K562 (cell line): ENCODE data around the gene PDE6B. TPM values are rescaled to one million over a fixed set of nuclear protein-coding genes. Genes with fewer than 3 reads are reported as not detected.
A peak's percentile ranks its signal among the peaks of the same experiment; 100 is the strongest.

ENCODE experiments used
- ATAC-seq: fragments of 200-7000 bp; cut with Tn5 transposase; 3 replicates; pipeline ENCODE4 v1.9.1; 2020; ENCODE audit warnings: moderate library complexity
- BruUV-seq: library from RNA; stranded (reverse); fragments of 400-500 nt; replicated peaks from 2 replicates; lab custom pipeline; 2021; lab: Mats Ljungman, UMichigan
- CTCF ChIA-PET: fragments of 300-600 bp; formaldehyde crosslinking; extraction: SDS; loops from one replicate; lab custom pipeline; 2021; ENCODE audit warnings: low intra/inter-chr PET ratio; lab: Yijun Ruan, JAX
- POLR2A ChIA-PET: fragments of 300-600, 350-650 bp; sonication (Branson Sonifier 250); formaldehyde crosslinking; extraction: SDS; loops from one replicate; lab custom pipeline; 2021; ENCODE audit warnings: antibody characterized with exemption, inconsistent platforms; lab: Yijun Ruan, JAX
- DNase-seq, 4 experiments: peaks; one replicate each; pipeline versions ENCODE4 v3.0.0 to v3.0.0-alpha.2; 2011 to 2018; ENCODE audit warnings: low spot score in 3 of 4, mixed read lengths in 3 of 4; ENCODE audit errors: extremely low read depth in 1 of 4
- FAIRE-seq: peaks from 2 replicates; lab custom pipeline; 2011; peaks lifted over from hg19 to GRCh38; lab: Jason Lieb, UNC
- H2AFZ ChIP-seq: 2 replicates; pipeline ENCODE4 v1.6.0; 2011; ENCODE audit warnings: low read depth, low read length, control low read depth, inconsistent platforms
- H3K27ac ChIP-seq: fragments of 200-600 bp; 3 replicates; pipeline ENCODE4 v1.8.0; 2011; ENCODE audit warnings: low read depth, mild to moderate bottlenecking, control low read depth, inconsistent platforms, low read length, moderate library complexity, mixed read lengths; ENCODE audit errors: extremely low read depth
- H3K27me3 ChIP-seq, 2 experiments: fragments of 300-600 bp in 1 of 2; 2 replicates in 1 of 2; 3 replicates in 1 of 2; pipeline versions ENCODE4 v1.6.0 to v1.8.0; 2011; ENCODE audit warnings: inconsistent platforms in 2 of 2, low read length in 2 of 2, mild to moderate bottlenecking in 1 of 2, mixed read lengths in 1 of 2, moderate library complexity in 1 of 2; ENCODE audit not compliant: control insufficient read depth in 2 of 2, insufficient read depth in 2 of 2
- H3K36me3 ChIP-seq: fragments of 300-600 bp; 3 replicates; pipeline ENCODE4 v1.8.0; 2011; ENCODE audit warnings: mild to moderate bottlenecking, low read length, inconsistent platforms; ENCODE audit not compliant: control insufficient read depth, insufficient read depth
- H3K4me1 ChIP-seq, 2 experiments: fragments of 200-600 bp in 1 of 2; replicated peaks in 1 of 2; 2 replicates in 1 of 2; 3 replicates in 1 of 2; pipeline versions ENCODE4 v1.5.1 to v1.8.0; 2011; ENCODE audit warnings: inconsistent platforms in 2 of 2, low read length in 2 of 2, mild to moderate bottlenecking in 1 of 2, mixed read lengths in 1 of 2, moderate library complexity in 1 of 2; ENCODE audit not compliant: control insufficient read depth in 2 of 2, insufficient read depth in 2 of 2
- H3K4me2 ChIP-seq: 2 replicates; pipeline ENCODE4 v1.6.1; 2011; ENCODE audit warnings: low read length, control low read depth, inconsistent platforms, mixed read lengths; ENCODE audit not compliant: insufficient read depth
- H3K4me3 ChIP-seq: fragments of 200-600 bp; sonication (generic), shearing (Covaris generic); 2 replicates; pipeline ENCODE4 v1.5.1; 2016; ENCODE audit warnings: control low read depth, inconsistent platforms
- H3K79me2 ChIP-seq: fragments of 200-600 bp; 3 replicates; pipeline ENCODE4 v1.8.0; 2011; ENCODE audit warnings: low read length, inconsistent platforms; ENCODE audit not compliant: control insufficient read depth, insufficient read depth
- H3K9ac ChIP-seq, 2 experiments: 2 replicates each; pipeline versions ENCODE4 v1.6.0 to v1.6.1; 2011; ENCODE audit warnings: low read depth in 2 of 2, low read length in 2 of 2, control low read depth in 1 of 2, inconsistent platforms in 1 of 2, mild to moderate bottlenecking in 1 of 2, mixed read lengths in 1 of 2; ENCODE audit not compliant: insufficient read depth in 1 of 2
- H3K9me1 ChIP-seq: one replicate; pipeline ENCODE4 v1.6.0; 2011; ENCODE audit warnings: inconsistent platforms, mild to moderate bottlenecking, low read length, moderate library complexity; ENCODE audit not compliant: control insufficient read depth, insufficient read depth
- H3K9me3 ChIP-seq: replicated peaks from 2 replicates; pipeline ENCODE4 v1.5.1; 2011; ENCODE audit warnings: low read depth, low read length, inconsistent platforms; ENCODE audit not compliant: control insufficient read depth, insufficient read depth
- H4K20me1 ChIP-seq: replicated peaks from 2 replicates; pipeline ENCODE4 v1.6.1; 2011; ENCODE audit warnings: low read length, inconsistent platforms, mixed read lengths; ENCODE audit not compliant: control insufficient read depth, insufficient read depth
- E2F6 ChIP-seq, 2 experiments: IDR thresholded peaks; 2 replicates each; pipeline ENCODE4 v1.6.1; 2011; ENCODE audit warnings: borderline replicate concordance in 1 of 2, control low read depth in 1 of 2, low read depth in 1 of 2, low read length in 1 of 2, mild to moderate bottlenecking in 1 of 2, mixed read lengths in 1 of 2, moderate library complexity in 1 of 2; ENCODE audit not compliant: insufficient read depth in 1 of 2, insufficient read length in 1 of 2, poor library complexity in 1 of 2, severe bottlenecking in 1 of 2; ENCODE audit errors: extremely low read depth in 1 of 2
- HNRNPLL ChIP-seq: fragments of 200-400 bp; formaldehyde crosslinking; IDR thresholded peaks from 2 replicates; pipeline ENCODE4 v1.6.1; 2017; ENCODE audit warnings: low read length, low read depth, mild to moderate bottlenecking; ENCODE audit not compliant: poor library complexity, severe bottlenecking
- POLR2G ChIP-seq: fragments of 200-400 bp; formaldehyde crosslinking; IDR thresholded peaks from 2 replicates; pipeline ENCODE4 v1.6.1; 2017; ENCODE audit warnings: low read depth, mild to moderate bottlenecking, antibody characterized with exemption, low read length, moderate library complexity
- RBFOX2 ChIP-seq: fragments of 200-400 bp; formaldehyde crosslinking; IDR thresholded peaks from 2 replicates; pipeline ENCODE4 v1.6.1; 2017; ENCODE audit warnings: low read depth, mild to moderate bottlenecking, low read length, moderate library complexity
- WGBS: fragments of 100-300 bp; shearing (Covaris generic); methylation state at CpG from one replicate; pipeline ENCODE4 v1.1.6; 2016; ENCODE audit warnings: low coverage, mixed read lengths; ENCODE audit not compliant: insufficient coverage; ENCODE audit errors: missing lambda C conversion rate; 5-methylcytosine and 5-hydroxymethylcytosine counted together
- in situ Hi-C: fragments of 300-500 bp; cut with MboI; formaldehyde crosslinking; loops from 4 replicates; pipeline ENCODE4 v1.15.0; 2018; ENCODE audit warnings: inconsistent platforms, mixed read lengths
- intact Hi-C: fragments of 100-400 bp; cut with micrococcal nuclease; formaldehyde crosslinking; loops from 2 replicates; pipeline ENCODE4 v1.14.2; 2022
- polyA plus RNA-seq, 8 experiments: library from polyadenylated mRNA; depleted of rRNA in 4 of 8; stranded (reverse) in 5 of 8; unstranded in 3 of 8; fragments of >200 nt; fragmentation: Nextera tagmentation in 2 of 8; fragmentation: Illumina TruSeq in 1 of 8; extraction: Ambion mirVana in 2 of 8; extraction: Trizol in 1 of 8; gene quantifications; 2 replicates each; pipeline versions ENCODE4 v1.2.1 to v1.2.3, GENCODE V29; 2011 to 2014; ENCODE audit warnings: inconsistent platforms in 1 of 8, missing spikeins in 1 of 8
- total RNA-seq, 7 experiments: library from RNA; depleted of rRNA in 6 of 7; stranded (reverse); fragments of >200 nt in 6 of 7; fragmentation: Illumina TruSeq in 2 of 7; extraction: Trizol in 2 of 7; gene quantifications; 2 replicates each; pipeline versions ENCODE4 v1.2.1 to v1.2.3, GENCODE V29; 2011 to 2021; ENCODE audit warnings: low replicate concordance in 1 of 7

Gene PDE6B
- total and polyA plus RNA-seq, 9 of the 15 experiments (the other 6 are each of a cell fraction or from before 2014, with no cell fraction given), result 0.04 TPM; not detected in 8

GRCh38 chr4:712916-713632 lies 87.7 kb downstream of the PDE6B start:
- Histone ChIP-seq H3K79me2 (peaks cover 78% of the 10 kb centered on the region), H3K27me3 (no peaks in the 10 kb centered on the region), H2AFZ (no peak overlapping the region), H4K20me1 (no peaks in the 10 kb centered on the region), H3K27ac (no peak overlapping the region), H3K9ac (peak overlapping the region in 1 of 2 experiments; percentile 35; a peak in 1 of 4 replicates), H3K9me1 (no peaks in the 10 kb centered on the region), H3K4me3 (no peak overlapping the region), H3K36me3 (peaks cover 31% of the 10 kb centered on the region; the same call in 2 of the 3 replicates), H3K4me1 (peaks cover 0 to 27% of the 10 kb centered on the region in 2 experiments; a peak in 4 of 5 replicates), H3K9me3 (no peaks in the 10 kb centered on the region), H3K4me2 (no peak overlapping the region)
- no TSS peak for BruUV-seq
- TF ChIP-seq RBFOX2, result peak; percentile 38; the same call in 1 of the 2 replicates
- no peak for TF ChIP-seq HNRNPLL
- ChIA-PET CTCF (no interaction called here), POLR2A (no interaction called here)
- intact Hi-C loops, result no loop called here
- ATAC-seq (no peak), DNase-seq (no peak), FAIRE-seq (no peak)
- WGBS, result 93% methylated on average over 5 of the region's 9 CpGs
- in situ Hi-C loops, result no loop called here

- ATAC-seq (no peak), FAIRE-seq (no peak), DNase-seq (no peak)
- H3K27ac ChIP-seq, result no peak overlapping the region
- H4K20me1 ChIP-seq, result no peaks in the 10 kb centered on the region
- peaks cover 23% of the 10 kb centered on the region; the same call in 2 of the 3 replicates for H3K36me3 ChIP-seq
- H3K4me2 ChIP-seq, result no peak overlapping the region
- H3K9ac ChIP-seq, result peak overlapping the region in 1 of 2 experiments; percentile 31; a peak in 1 of 4 replicates
- H3K4me1 ChIP-seq, result peaks cover 0 to 27% of the 10 kb centered on the region in 2 experiments; a peak in 3 of 5 replicates
- no peak overlapping the region for H3K4me3 ChIP-seq
- peaks cover 76% of the 10 kb centered on the region for H3K79me2 ChIP-seq
- H3K9me1 ChIP-seq, result no peaks in the 10 kb centered on the region
- ChIA-PET POLR2A (interaction anchor here (0.6 kb wide), 1 partner anchor 62 kb away, joined by 3 read pairs; no protein-coding TSS in a partner anchor), CTCF (no interaction called here)
- WGBS, result 100% methylated on average over 7 of the region's 18 CpGs
- no peaks in the 10 kb centered on the region for H3K9me3 ChIP-seq
- in situ Hi-C loops, result no loop called here
- TF ChIP-seq POLR2G (0 out of 2 replicates have a peak, but pooled peaks have one; percentile 17), E2F6 (IDR thresholded peaks at IDR 0.05; ENCODE audit: borderline replicate concordance in 1 of 2, extremely low read depth in 1 of 2, insufficient read depth in 1 of 2, insufficient read length in 1 of 2, low read depth in 1 of 2, low read length in 1 of 2, poor library complexity in 1 of 2, severe bottlenecking in 1 of 2) (no peak)
- no peaks in the 10 kb centered on the region for H3K27me3 ChIP-seq
- no peak overlapping the region for H2AFZ ChIP-seq
- no TSS peak for BruUV-seq
- intact Hi-C loops, result no loop called here
These were observed 88.7 kb downstream of the PDE6B start for GRCh38 chr4:714087-714486.
